ENCODE measurements around the gene TEPSIN. TPM values are rescaled to one million over a fixed set of nuclear protein-coding genes. Genes with fewer than 3 reads are reported as not detected.
A peak's percentile ranks its signal among the peaks of the same experiment; 100 is the strongest.

Gene TEPSIN
- polyA plus RNA-seq, 4 donors, result 19.3 to 89.9 (median 36.0) TPM

- no peak for DNase-seq
- H3K27ac ChIP-seq (ENCODE audit: low read depth in 1 of 3, low read length in 2 of 3), result no peak overlapping the region
- H3K9me3 ChIP-seq (ENCODE audit: control insufficient read depth in 2 of 2, insufficient read depth in 1 of 2, low read depth in 1 of 2, low read length in 1 of 2), result no peaks in the 10 kb centered on the region
- no peak overlapping the region for H3K4me3 ChIP-seq (ENCODE audit: low read depth in 1 of 3, low read length in 3 of 3)
- peaks cover 0 to 10% (median 2%) of the 10 kb centered on the region in 3 donors for H3K4me1 ChIP-seq (ENCODE audit: control insufficient read depth in 3 of 3, insufficient read depth in 2 of 3, low read depth in 1 of 3, low read length in 2 of 3)
- H3K36me3 ChIP-seq (ENCODE audit: control insufficient read depth in 3 of 3, insufficient read depth in 2 of 3, low read depth in 1 of 3, low read length in 3 of 3), result peaks cover 0 to 80% (median 2%) of the 10 kb centered on the region in 3 donors
- no peak for FAIRE-seq
- WGBS, 3 donors, result 67 to 79% (median 76%) methylated on average over 22 to 25 of the region's 25 CpGs
- no peaks in the 10 kb centered on the region for H3K27me3 ChIP-seq (ENCODE audit: control insufficient read depth in 3 of 3, insufficient read depth in 3 of 3, low read length in 3 of 3)
Observed at GRCh38 chr17:81245024-81245664, 6.3 kb upstream of the TEPSIN start.

- no peaks in the 10 kb centered on the region for H3K27me3 ChIP-seq (ENCODE audit: control insufficient read depth in 3 of 3, insufficient read depth in 3 of 3, low read length in 3 of 3)
- WGBS, 3 donors, result 73 to 83% (median 74%) methylated on average over 24 of the region's 24 CpGs
Observed at GRCh38 chr17:81244358-81245023, 5.6 kb upstream of the TEPSIN start.

GRCh38 chr17:81243333-81243664 is 4.4 kb upstream of the TEPSIN start:
- H3K4me1 ChIP-seq (ENCODE audit: control insufficient read depth in 3 of 3, insufficient read depth in 2 of 3, low read depth in 1 of 3, low read length in 2 of 3), result peaks cover 0 to 11% (median 6%) of the 10 kb centered on the region in 3 donors
- no peak for DNase-seq
- peaks cover 0 to 65% (median 0%) of the 10 kb centered on the region in 3 donors for H3K36me3 ChIP-seq (ENCODE audit: control insufficient read depth in 3 of 3, insufficient read depth in 2 of 3, low read depth in 1 of 3, low read length in 3 of 3)
- WGBS, 3 donors, result 82 to 90% (median 86%) methylated on average over 10 of the region's 10 CpGs
- H3K27ac ChIP-seq (ENCODE audit: low read depth in 1 of 3, low read length in 2 of 3), result no peak overlapping the region
- no peaks in the 10 kb centered on the region for H3K9me3 ChIP-seq (ENCODE audit: control insufficient read depth in 2 of 2, insufficient read depth in 1 of 2, low read depth in 1 of 2, low read length in 1 of 2)
- no peak for FAIRE-seq
- no peaks in the 10 kb centered on the region for H3K27me3 ChIP-seq (ENCODE audit: control insufficient read depth in 3 of 3, insufficient read depth in 3 of 3, low read length in 3 of 3)
- no peak overlapping the region for H3K4me3 ChIP-seq (ENCODE audit: low read depth in 1 of 3, low read length in 3 of 3)

More at GRCh38 chr17:81244358-81245023, 5.6 kb upstream of the TEPSIN start:
- peaks cover 0 to 10% (median 6%) of the 10 kb centered on the region in 3 donors for H3K4me1 ChIP-seq (ENCODE audit: control insufficient read depth in 3 of 3, insufficient read depth in 2 of 3, low read depth in 1 of 3, low read length in 2 of 3)
- no peak overlapping the region for H3K4me3 ChIP-seq (ENCODE audit: low read depth in 1 of 3, low read length in 3 of 3)
- DNase-seq (no peak), FAIRE-seq (no peak)
- H3K36me3 ChIP-seq (ENCODE audit: control insufficient read depth in 3 of 3, insufficient read depth in 2 of 3, low read depth in 1 of 3, low read length in 3 of 3), result peaks cover 0 to 73% (median 0%) of the 10 kb centered on the region in 3 donors
- no peaks in the 10 kb centered on the region for H3K9me3 ChIP-seq (ENCODE audit: control insufficient read depth in 2 of 2, insufficient read depth in 1 of 2, low read depth in 1 of 2, low read length in 1 of 2)
- no peak overlapping the region for H3K27ac ChIP-seq (ENCODE audit: low read depth in 1 of 3, low read length in 2 of 3)

GRCh38 chr17:81242421-81243332 is 3.8 kb upstream of the TEPSIN start:
- FAIRE-seq, result no peak
- WGBS, 3 donors, result 75 to 83% (median 83%) methylated on average over 31 to 33 of the region's 33 CpGs

GRCh38 chr17:81241648-81242420 is 3.0 kb upstream of the TEPSIN start:
- DNase-seq, result peak in 1 of 2 donors; percentile 67
- WGBS, 3 donors, result 51 to 67% (median 62%) methylated on average over 20 to 26 of the region's 26 CpGs

More at GRCh38 chr17:81242421-81243332, 3.8 kb upstream of the TEPSIN start:
- no peaks in the 10 kb centered on the region for H3K27me3 ChIP-seq (ENCODE audit: control insufficient read depth in 3 of 3, insufficient read depth in 3 of 3, low read length in 3 of 3)
- DNase-seq, result no peak
- no peak overlapping the region for H3K4me3 ChIP-seq (ENCODE audit: low read depth in 1 of 3, low read length in 3 of 3)
- H3K4me1 ChIP-seq (ENCODE audit: control insufficient read depth in 3 of 3, insufficient read depth in 2 of 3, low read depth in 1 of 3, low read length in 2 of 3), result peaks cover 1 to 17% (median 10%) of the 10 kb centered on the region in 3 donors
- H3K36me3 ChIP-seq (ENCODE audit: control insufficient read depth in 3 of 3, insufficient read depth in 2 of 3, low read depth in 1 of 3, low read length in 3 of 3), result peaks cover 0 to 63% (median 0%) of the 10 kb centered on the region in 3 donors
- no peaks in the 10 kb centered on the region for H3K9me3 ChIP-seq (ENCODE audit: control insufficient read depth in 2 of 2, insufficient read depth in 1 of 2, low read depth in 1 of 2, low read length in 1 of 2)
- no peak overlapping the region for H3K27ac ChIP-seq (ENCODE audit: low read depth in 1 of 3, low read length in 2 of 3)

GRCh38 chr17:81241203-81241602 is 2.3 kb upstream of the TEPSIN start:
- 85 to 91% (median 88%) methylated on average over 10 of the region's 10 CpGs for WGBS, 3 donors
- Histone ChIP-seq H3K4me3 (ENCODE audit: low read depth in 1 of 3, low read length in 3 of 3) (no peak overlapping the region), H3K4me1 (ENCODE audit: control insufficient read depth in 3 of 3, insufficient read depth in 2 of 3, low read depth in 1 of 3, low read length in 2 of 3) (peaks cover 2 to 23% (median 13%) of the 10 kb centered on the region in 3 donors), H3K36me3 (ENCODE audit: control insufficient read depth in 3 of 3, insufficient read depth in 2 of 3, low read depth in 1 of 3, low read length in 3 of 3) (peaks cover 0 to 64% (median 0%) of the 10 kb centered on the region in 3 donors), H3K27ac (ENCODE audit: low read depth in 1 of 3, low read length in 2 of 3) (no peak overlapping the region), H3K9me3 (ENCODE audit: control insufficient read depth in 2 of 2, insufficient read depth in 1 of 2, low read depth in 1 of 2, low read length in 1 of 2) (no peaks in the 10 kb centered on the region), H3K27me3 (ENCODE audit: control insufficient read depth in 3 of 3, insufficient read depth in 3 of 3, low read length in 3 of 3) (no peaks in the 10 kb centered on the region)
- no peak for DNase-seq
- FAIRE-seq, result no peak

More at GRCh38 chr17:81241648-81242420, 3.0 kb upstream of the TEPSIN start:
- Histone ChIP-seq H3K27me3 (ENCODE audit: control insufficient read depth in 3 of 3, insufficient read depth in 3 of 3, low read length in 3 of 3) (no peaks in the 10 kb centered on the region), H3K4me1 (ENCODE audit: control insufficient read depth in 3 of 3, insufficient read depth in 2 of 3, low read depth in 1 of 3, low read length in 2 of 3) (peaks cover 2 to 23% (median 13%) of the 10 kb centered on the region in 3 donors), H3K4me3 (ENCODE audit: low read depth in 1 of 3, low read length in 3 of 3) (no peak overlapping the region), H3K9me3 (ENCODE audit: control insufficient read depth in 2 of 2, insufficient read depth in 1 of 2, low read depth in 1 of 2, low read length in 1 of 2) (no peaks in the 10 kb centered on the region), H3K27ac (ENCODE audit: low read depth in 1 of 3, low read length in 2 of 3) (no peak overlapping the region), H3K36me3 (ENCODE audit: control insufficient read depth in 3 of 3, insufficient read depth in 2 of 3, low read depth in 1 of 3, low read length in 3 of 3) (peaks cover 0 to 64% (median 0%) of the 10 kb centered on the region in 3 donors)
- FAIRE-seq, result no peak

GRCh38 chr17:81240761-81241160 is 1.9 kb upstream of the TEPSIN start:
- WGBS, 3 donors, result 46 to 68% (median 55%) methylated on average over 8 of the region's 8 CpGs
- no peak overlapping the region for H3K4me3 ChIP-seq (ENCODE audit: low read depth in 1 of 3, low read length in 3 of 3)
- FAIRE-seq (no peak), DNase-seq (no peak)
- H3K36me3 ChIP-seq (ENCODE audit: control insufficient read depth in 3 of 3, insufficient read depth in 2 of 3, low read depth in 1 of 3, low read length in 3 of 3), result peaks cover 0 to 64% (median 0%) of the 10 kb centered on the region in 3 donors
- H3K27me3 ChIP-seq (ENCODE audit: control insufficient read depth in 3 of 3, insufficient read depth in 3 of 3, low read length in 3 of 3), result no peaks in the 10 kb centered on the region
- no peak overlapping the region for H3K27ac ChIP-seq (ENCODE audit: low read depth in 1 of 3, low read length in 2 of 3)
- H3K9me3 ChIP-seq (ENCODE audit: control insufficient read depth in 2 of 2, insufficient read depth in 1 of 2, low read depth in 1 of 2, low read length in 1 of 2), result no peaks in the 10 kb centered on the region
- peaks cover 2 to 23% (median 13%) of the 10 kb centered on the region in 3 donors for H3K4me1 ChIP-seq (ENCODE audit: control insufficient read depth in 3 of 3, insufficient read depth in 2 of 3, low read depth in 1 of 3, low read length in 2 of 3)

Measured in small intestine (tissue), 7 donors.